IMR-90 (cell line): Measurements from ENCODE around the gene CCDC97. TPM values are rescaled to one million over a fixed set of nuclear protein-coding genes. Genes with fewer than 3 reads are reported as not detected.

Source experiments
- ATAC-seq: fragments of 200-7000 bp; cut with Tn5 transposase; 2 replicates; pipeline ENCODE4 v1.9.1; 2020; ENCODE audit warnings: low read depth, mild to moderate bottlenecking, moderate library complexity
- BruUV-seq: library from RNA; stranded (reverse); fragments of 400-500 nt; replicated peaks from 2 replicates; lab custom pipeline; 2021; lab: Mats Ljungman, UMichigan
- CTCF ChIA-PET: fragments of 300-600 bp; formaldehyde crosslinking; extraction: SDS; loops from one replicate; lab custom pipeline; 2021; ENCODE audit warnings: antibody characterized with exemption; lab: Yijun Ruan, JAX
- POLR2A ChIA-PET: fragments of 300-600 bp; sonication (Branson Sonifier 250); formaldehyde crosslinking; loops from one replicate; lab custom pipeline; 2022; ENCODE audit warnings: antibody characterized with exemption; ENCODE audit not compliant: unreplicated experiment; lab: Charles Lee
- DNase-seq: peaks from one replicate; pipeline ENCODE4 v3.0.0; 2013
- H2AFZ ChIP-seq: replicated peaks from 2 replicates; pipeline ENCODE3; 2013; ENCODE audit warnings: low read length, mild to moderate bottlenecking; ENCODE audit not compliant: poor library complexity
- H2AK5ac ChIP-seq: 2 replicates; pipeline ENCODE4 v1.6.1; 2013; ENCODE audit warnings: low read depth, low read length, inconsistent platforms
- H2AK9ac ChIP-seq: replicated peaks from 2 replicates; pipeline ENCODE3; 2013; ENCODE audit warnings: mild to moderate bottlenecking, low read depth, low read length, moderate library complexity; ENCODE audit not compliant: poor library complexity
- H2BK120ac ChIP-seq: 2 replicates; pipeline ENCODE4 v1.6.1; 2013; ENCODE audit warnings: low read depth, low read length, inconsistent platforms
- H2BK15ac ChIP-seq: 3 replicates; pipeline ENCODE4 v1.6.1; 2013; ENCODE audit warnings: low read depth, low read length, inconsistent platforms
- H2BK20ac ChIP-seq: 2 replicates; pipeline ENCODE4 v1.6.1; 2013; ENCODE audit warnings: low read depth, mild to moderate bottlenecking, inconsistent platforms, low read length, moderate library complexity
- H2BK5ac ChIP-seq: 2 replicates; pipeline ENCODE4 v1.6.1; 2013; ENCODE audit warnings: mild to moderate bottlenecking, low read depth, low read length, inconsistent platforms; ENCODE audit not compliant: poor library complexity, severe bottlenecking
- H3K14ac ChIP-seq: replicated peaks from 2 replicates; pipeline ENCODE4 v1.6.1; 2013; ENCODE audit warnings: low read depth, low read length, inconsistent platforms
- H3K18ac ChIP-seq: 2 replicates; pipeline ENCODE4 v1.6.1; 2013; ENCODE audit warnings: low read depth, low read length, control low read depth
- H3K23ac ChIP-seq: 2 replicates; pipeline ENCODE4 v1.6.1; 2013; ENCODE audit warnings: low read depth, low read length, inconsistent platforms
- H3K27ac ChIP-seq: 2 replicates; pipeline ENCODE4 v1.5.1; 2013; ENCODE audit warnings: mild to moderate bottlenecking, control low read depth, low read length; ENCODE audit not compliant: insufficient read depth
- H3K27me3 ChIP-seq: 2 replicates; pipeline ENCODE4 v1.6.1; 2013; ENCODE audit warnings: low read length; ENCODE audit not compliant: control insufficient read depth, insufficient read depth
- H3K36me3 ChIP-seq: 2 replicates; pipeline ENCODE4 v1.6.1; 2013; ENCODE audit warnings: low read length, mixed read lengths; ENCODE audit not compliant: control insufficient read depth, insufficient read depth
- H3K4ac ChIP-seq: 2 replicates; pipeline ENCODE4 v1.6.1; 2013; ENCODE audit warnings: low read depth, low read length, inconsistent platforms
- H3K4me1 ChIP-seq: 2 replicates; pipeline ENCODE4 v1.6.1; 2013; ENCODE audit warnings: low read length, mixed read lengths; ENCODE audit not compliant: control insufficient read depth, insufficient read depth
- H3K4me2 ChIP-seq: 2 replicates; pipeline ENCODE4 v1.6.1; 2013; ENCODE audit warnings: low read depth, mild to moderate bottlenecking, control low read depth, low read length, moderate library complexity
- H3K4me3 ChIP-seq: 2 replicates; pipeline ENCODE4 v1.5.1; 2013; ENCODE audit warnings: low read depth, mild to moderate bottlenecking, control low read depth, low read length, moderate library complexity; ENCODE audit not compliant: insufficient read depth
- H3K56ac ChIP-seq: 2 replicates; pipeline ENCODE4 v1.6.1; 2013; ENCODE audit warnings: low read length, inconsistent platforms; ENCODE audit not compliant: insufficient read depth; ENCODE audit errors: extremely low read depth
- H3K79me1 ChIP-seq, 2 experiments: 2 replicates each; pipeline ENCODE4 v1.6.1; 2013; ENCODE audit warnings: low read length in 2 of 2, inconsistent platforms in 1 of 2, low read depth in 1 of 2
- H3K9ac ChIP-seq: 2 replicates; pipeline ENCODE4 v1.6.1; 2013; ENCODE audit warnings: low read depth, low read length, control low read depth
- H3K9me1 ChIP-seq: 2 replicates; pipeline ENCODE4 v1.6.1; 2013; ENCODE audit warnings: low read length, inconsistent platforms; ENCODE audit not compliant: insufficient read depth
- H3K9me3 ChIP-seq: 2 replicates; pipeline ENCODE4 v1.6.1; 2013; ENCODE audit warnings: low read length; ENCODE audit not compliant: control insufficient read depth, insufficient read depth
- H4K20me1 ChIP-seq: 2 replicates; pipeline ENCODE4 v1.6.1; 2013; ENCODE audit warnings: low read length, inconsistent platforms; ENCODE audit not compliant: insufficient read depth
- H4K5ac ChIP-seq: 2 replicates; pipeline ENCODE4 v1.6.1; 2013; ENCODE audit warnings: mild to moderate bottlenecking, low read depth, low read length, control low read depth
- H4K8ac ChIP-seq, 2 experiments: 2 replicates each; pipeline ENCODE4 v1.6.1; 2013; ENCODE audit warnings: low read depth in 2 of 2, low read length in 2 of 2, control low read depth in 1 of 2, inconsistent platforms in 1 of 2
- H4K91ac ChIP-seq: 2 replicates; pipeline ENCODE4 v1.6.1; 2013; ENCODE audit warnings: low read depth, low read length, inconsistent platforms; ENCODE audit not compliant: insufficient read depth
- CEBPB ChIP-seq: IDR thresholded peaks from 2 replicates; pipeline ENCODE4 v1.6.1; 2012; ENCODE audit warnings: low read depth, low read length, improper control_type of control experiment
- CHD1 ChIP-seq: IDR thresholded peaks from 2 replicates; pipeline ENCODE4 v1.6.1; 2012; ENCODE audit warnings: low read depth, low read length, improper control_type of control experiment
- FOS ChIP-seq: fragments of 150-350 bp; IDR thresholded peaks from 2 replicates; pipeline ENCODE4 v1.6.1; 2016; ENCODE audit warnings: low read depth, low read length
- MAFK ChIP-seq: IDR thresholded peaks from 2 replicates; pipeline ENCODE4 v1.6.1; 2012; ENCODE audit warnings: low read depth, low read length, improper control_type of control experiment
- MXI1 ChIP-seq: IDR thresholded peaks from 2 replicates; pipeline ENCODE4 v1.6.1; 2012; ENCODE audit warnings: low read depth, mild to moderate bottlenecking, low read length, moderate library complexity, borderline replicate concordance
- POLR2A ChIP-seq: IDR thresholded peaks from 2 replicates; pipeline ENCODE4 v1.6.1; 2012; ENCODE audit warnings: mild to moderate bottlenecking, low read depth, low read length
- RAD21 ChIP-seq: IDR thresholded peaks from 2 replicates; pipeline ENCODE4 v1.6.1; 2012; ENCODE audit warnings: low read length, improper control_type of control experiment
- RCOR1 ChIP-seq: IDR thresholded peaks from 2 replicates; pipeline ENCODE4 v1.6.1; 2012; ENCODE audit warnings: mild to moderate bottlenecking, low read length, improper control_type of control experiment; ENCODE audit not compliant: insufficient replicate concordance
- RFX5 ChIP-seq: IDR thresholded peaks from 2 replicates; pipeline ENCODE4 v1.8.0; 2012; ENCODE audit warnings: low read depth, mild to moderate bottlenecking, low read length, moderate library complexity
- WGBS, 2 experiments: methylation state at CpG; one replicate each; pipeline versions ENCODE4 v1.1.5 to v1.1.7; 2013; ENCODE audit warnings: missing lambda C conversion rate in 2 of 2; ENCODE audit not compliant: insufficient read length in 1 of 2; ENCODE audit errors: extremely low coverage in 2 of 2; 5-methylcytosine and 5-hydroxymethylcytosine counted together
- dilution Hi-C: fragments of 300-500 bp; cut with HindIII; formaldehyde crosslinking; loops from one replicate; pipeline ENCODE4 v1.14.3; 2018; ENCODE audit warnings: low sequenced_read_pairs; ENCODE audit not compliant: unreplicated experiment
- in situ Hi-C: fragments of 300-500 bp; cut with MboI; formaldehyde crosslinking; loops from 3 replicates; pipeline ENCODE4 v1.14.3; 2019; ENCODE audit warnings: low sequenced_read_pairs, inconsistent platforms, mixed read lengths
- intact Hi-C: fragments of 100-400 bp; cut with micrococcal nuclease; formaldehyde crosslinking; loops from 2 replicates; pipeline ENCODE4 v1.10.0; 2022
- polyA plus RNA-seq, 3 experiments: library from polyadenylated mRNA; depleted of rRNA; stranded (reverse); fragments of >200 nt; gene quantifications; 2 replicates each; pipeline ENCODE4 v1.2.3, GENCODE V29; 2012; ENCODE audit warnings: low replicate concordance in 1 of 3
- total RNA-seq: library from RNA; depleted of rRNA; stranded (reverse); fragments of >200 nt; gene quantifications from 2 replicates; pipeline ENCODE4 v1.2.3, GENCODE V29; 2012

Gene CCDC97
- total and polyA plus RNA-seq, 2 of the 4 experiments (the other 2 are of a cell fraction) = 4.1 to 11.0 TPM

- WGBS, 2 experiments = 17% methylated on average over 2 of the region's 10 CpGs; no CpG with 5 or more reads in 1 of the 2 experiments
- Histone ChIP-seq H2BK15ac (no peak overlapping the region), H2AK5ac (0 out of 2 replicates have a peak overlapping the region, but pooled peaks have one; percentile 27), H3K4me3 (no peak overlapping the region), H2AK9ac (peak overlapping the region; percentile 2), H3K18ac (no peak overlapping the region), H4K20me1 (peaks cover 59% of the 10 kb centered on the region), H4K8ac (no peak overlapping the region), H3K9me1 (peaks cover 25% of the 10 kb centered on the region), H2AFZ (no peak overlapping the region), H2BK120ac (no peak overlapping the region), H4K5ac (no peak overlapping the region), H3K4me1 (peaks cover 24% of the 10 kb centered on the region), H3K23ac (no peak overlapping the region), H2BK20ac (no peak overlapping the region), H2BK5ac (no peak overlapping the region), H3K4me2 (no peak overlapping the region), H3K27me3 (no peaks in the 10 kb centered on the region), H3K14ac (no peak overlapping the region), H3K36me3 (peaks cover 77% of the 10 kb centered on the region), H3K9ac (no peak overlapping the region), H3K27ac (no peak overlapping the region), H3K56ac (no peak overlapping the region), H4K91ac (no peak overlapping the region), H3K4ac (no peak overlapping the region), H3K79me1 (peaks cover 47 to 77% of the 10 kb centered on the region in 2 experiments), H3K9me3 (no peaks in the 10 kb centered on the region)
- intact Hi-C loops (loop anchor here (1.0 kb wide), 1 partner anchor 24 kb away; no protein-coding TSS in a partner anchor), dilution Hi-C loops (no loop called here), in situ Hi-C loops (no loop called here)
- POLR2A ChIA-PET = no interaction called here
- ATAC-seq (peak; percentile 22; the same call in 1 of the 2 replicates), DNase-seq (no peak)
- TF ChIP-seq MAFK = no peak
- TF ChIP-seq MXI1 = no peak
- no peak for TF ChIP-seq RAD21
- TF ChIP-seq POLR2A = no peak
- TF ChIP-seq RFX5 = no peak
- TF ChIP-seq CHD1 = 0 out of 2 replicates have a peak, but pooled peaks have one; percentile 58
- TF ChIP-seq RCOR1 = no peak
- no peak for TF ChIP-seq FOS
- no peak for TF ChIP-seq CEBPB
- BruUV-seq = no TSS peak
- CTCF ChIA-PET = interaction anchor here (0.6 to 1.5 kb wide), 2 partner anchors 9 to 85 kb away, joined by 4 read pairs; no protein-coding TSS in a partner anchor
These were observed 10.8 kb upstream of the CCDC97 start for GRCh38 chr19:41299046-41299754.
